SK-N-MC (cell line): ENCODE data around the gene KPNA5.
"Not testable (repeated sequence)": the region's sequence is repeated elsewhere in the genome, so short reads cannot be mapped to it uniquely, and the experiment has no call there.

Experiments
- DNase-seq: peaks from one replicate; pipeline ENCODE4 v3.0.0-alpha.2; 2011; ENCODE audit warnings: low read depth, low spot score
- H3K27ac ChIP-seq: fragments of 200-600 bp; sonication (generic); 2 replicates; pipeline ENCODE4 v1.5.1; 2016; ENCODE audit warnings: mixed run types
- H3K36me3 ChIP-seq: fragments of 200-600 bp; sonication (generic); 2 replicates; pipeline ENCODE4 v1.6.1; 2017; ENCODE audit warnings: antibody characterized with exemption, low read length, mixed read lengths; ENCODE audit not compliant: insufficient read depth
- H3K4me3 ChIP-seq: fragments of 200-600 bp; sonication (generic); 2 replicates; pipeline ENCODE4 v1.5.1; 2016
- H3K9ac ChIP-seq: fragments of 200-600 bp; sonication (generic); 2 replicates; pipeline ENCODE4 v1.8.0; 2017; ENCODE audit warnings: mixed run types, mixed read lengths; ENCODE audit not compliant: insufficient read length
- H3K9me3 ChIP-seq: fragments of 200-600 bp; sonication (generic); 2 replicates; pipeline ENCODE4 v1.6.1; 2017; ENCODE audit warnings: low read depth, mild to moderate bottlenecking, antibody characterized with exemption, low read length, moderate library complexity, mixed read lengths
- EZH2 ChIP-seq: fragments of 200-600 bp; sonication (generic); IDR thresholded peaks from one replicate; pipeline ENCODE4 v1.6.1; 2017; ENCODE audit warnings: antibody characterized with exemption
- FOXP2 ChIP-seq: optimal IDR thresholded peaks from 2 replicates; pipeline ENCODE3; 2011; ENCODE audit warnings: mild to moderate bottlenecking, moderate library complexity; ENCODE audit not compliant: insufficient read depth; ENCODE audit errors: extremely low read length, control extremely low read depth
- POLR2AphosphoS5 ChIP-seq: IDR thresholded peaks from 2 replicates; pipeline ENCODE4 v1.6.1; 2012; ENCODE audit warnings: mild to moderate bottlenecking, low read depth, low read length, borderline replicate concordance

KPNA5 gene

GRCh38 chr6:116691154-116691553 is 10.1 kb downstream of the KPNA5 start:
- TF ChIP-seq POLR2AphosphoS5 (no peak), EZH2 (no peak), FOXP2 (no peak)

GRCh38 chr6:116692873-116693272 is 11.9 kb downstream of the KPNA5 start:
- not testable (repeated sequence) for H3K27ac ChIP-seq, H3K4me3 ChIP-seq, H3K9ac ChIP-seq, DNase-seq, H3K9me3 ChIP-seq
- peaks cover 44% of the 10 kb centered on the region for H3K36me3 ChIP-seq

More at GRCh38 chr6:116691154-116691553, 10.1 kb downstream of the KPNA5 start:
- Histone ChIP-seq H3K9me3 (no peaks in the 10 kb centered on the region), H3K4me3 (no peak overlapping the region), H3K36me3 (peaks cover 33% of the 10 kb centered on the region), H3K27ac (no peak overlapping the region), H3K9ac (no peak overlapping the region)
- no peak for DNase-seq

- not testable (repeated sequence) for H3K4me3 ChIP-seq, H3K9me3 ChIP-seq
- H3K36me3 ChIP-seq = peaks cover 47% of the 10 kb centered on the region
These were observed 12.3 kb downstream of the KPNA5 start for GRCh38 chr6:116693275-116693674.

GRCh38 chr6:116695401-116695800 is 14.4 kb downstream of the KPNA5 start:
- Histone ChIP-seq H3K4me3 (no peak overlapping the region), H3K9ac (no peak overlapping the region), H3K36me3 (peaks cover 57% of the 10 kb centered on the region), H3K27ac (no peak overlapping the region), H3K9me3 (no peaks in the 10 kb centered on the region)
- no peak for DNase-seq
- TF ChIP-seq FOXP2 = no peak
- no peak for TF ChIP-seq EZH2
- no peak for TF ChIP-seq POLR2AphosphoS5

More at GRCh38 chr6:116693275-116693674, 12.3 kb downstream of the KPNA5 start:
- not testable (repeated sequence) for DNase-seq, H3K9ac ChIP-seq, H3K27ac ChIP-seq

GRCh38 chr6:116697480-116697879 is 16.5 kb downstream of the KPNA5 start:
- no peak for DNase-seq
- no peak overlapping the region for H3K9ac ChIP-seq
- peaks cover 54% of the 10 kb centered on the region for H3K36me3 ChIP-seq
- TF ChIP-seq FOXP2 (no peak), EZH2 (no peak), POLR2AphosphoS5 (no peak)
- H3K9me3 ChIP-seq = no peaks in the 10 kb centered on the region
- no peak overlapping the region for H3K27ac ChIP-seq
- no peak overlapping the region for H3K4me3 ChIP-seq

GRCh38 chr6:116703888-116704287 is 22.9 kb downstream of the KPNA5 start:
- not testable (repeated sequence) for H3K9ac ChIP-seq, DNase-seq, H3K27ac ChIP-seq, H3K4me3 ChIP-seq, H3K9me3 ChIP-seq
- H3K36me3 ChIP-seq = peaks cover 75% of the 10 kb centered on the region

- no peak overlapping the region for H3K27ac ChIP-seq
- no peaks in the 10 kb centered on the region for H3K9me3 ChIP-seq
- TF ChIP-seq POLR2AphosphoS5 = no peak
- no peak for DNase-seq
- H3K9ac ChIP-seq = no peak overlapping the region
- no peak overlapping the region for H3K4me3 ChIP-seq
- H3K36me3 ChIP-seq = peaks cover 68% of the 10 kb centered on the region
These were observed 24.9 kb downstream of the KPNA5 start for GRCh38 chr6:116705917-116706316.

- Histone ChIP-seq H3K9ac (no peak overlapping the region), H3K9me3 (peaks cover 3% of the 10 kb centered on the region), H3K4me3 (no peak overlapping the region), H3K36me3 (peaks cover 77% of the 10 kb centered on the region), H3K27ac (no peak overlapping the region)
- no peak for DNase-seq
- no peak for TF ChIP-seq POLR2AphosphoS5
- no peak for TF ChIP-seq FOXP2
- TF ChIP-seq EZH2 = no peak
These were observed 33.3 kb downstream of the KPNA5 start for GRCh38 chr6:116714296-116714695.

- peaks cover 3% of the 10 kb centered on the region for H3K9me3 ChIP-seq
- H3K4me3 ChIP-seq = no peak overlapping the region
- TF ChIP-seq FOXP2 (no peak), EZH2 (no peak), POLR2AphosphoS5 (no peak)
- H3K27ac ChIP-seq = no peak overlapping the region
- no peak overlapping the region for H3K9ac ChIP-seq
- no peak for DNase-seq
- H3K36me3 ChIP-seq = peaks cover 79% of the 10 kb centered on the region
These were observed 33.8 kb downstream of the KPNA5 start for GRCh38 chr6:116714761-116715160.

- no peak for TF ChIP-seq POLR2AphosphoS5
- TF ChIP-seq EZH2 = no peak
- TF ChIP-seq FOXP2 = no peak
- Histone ChIP-seq H3K9me3 (no peaks in the 10 kb centered on the region), H3K4me3 (no peak overlapping the region), H3K36me3 (peaks cover 78% of the 10 kb centered on the region), H3K27ac (no peak overlapping the region), H3K9ac (no peak overlapping the region)
- DNase-seq = no peak
These were observed 45.9 kb downstream of the KPNA5 start for GRCh38 chr6:116726947-116727346.
